Measurements from ENCODE around the gene SLC39A13. TPM values are rescaled to one million over a fixed set of nuclear protein-coding genes. Genes with fewer than 3 reads are reported as not detected.

SLC39A13 gene
- total RNA-seq, 2 donors from 2014 or later: 97.7 to 163 TPM

DNA sequence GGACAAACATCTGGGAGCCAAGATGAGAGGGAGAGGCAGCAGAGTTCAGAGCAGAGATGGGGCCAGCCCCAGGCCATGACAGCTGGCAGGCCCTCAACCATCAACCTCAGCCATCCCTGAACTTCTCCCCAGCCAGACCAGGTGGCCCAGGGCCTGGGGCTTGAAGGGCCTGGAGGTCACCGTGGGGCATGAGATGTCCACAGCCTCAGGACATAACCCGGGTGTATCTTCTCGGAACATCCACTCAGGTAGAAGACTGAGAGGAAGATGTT, 12.4 kb upstream of the SLC39A13 start:
- no peak for ATAC-seq (ENCODE audit: insufficient number of reproducible peaks, low FRiP score, low read depth)
- Histone ChIP-seq H3K27ac (peak overlapping the region in 1 of 2 donors; percentile 71), H3K4me1 (ENCODE audit: control insufficient read depth in 1 of 2, low read depth in 2 of 2) (peaks cover 10 to 14% of the 10 kb centered on the region in 2 donors), H3K9me3 (no peaks in the 10 kb centered on the region), H3K27me3 (replicated peaks; ENCODE audit: insufficient read depth) (no peaks in the 10 kb centered on the region), H3K4me3 (no peak overlapping the region), H3K36me3 (no peaks in the 10 kb centered on the region)
- no peak for DNase-seq (ENCODE audit: low spot score)
- TF ChIP-seq, protein P1, sequence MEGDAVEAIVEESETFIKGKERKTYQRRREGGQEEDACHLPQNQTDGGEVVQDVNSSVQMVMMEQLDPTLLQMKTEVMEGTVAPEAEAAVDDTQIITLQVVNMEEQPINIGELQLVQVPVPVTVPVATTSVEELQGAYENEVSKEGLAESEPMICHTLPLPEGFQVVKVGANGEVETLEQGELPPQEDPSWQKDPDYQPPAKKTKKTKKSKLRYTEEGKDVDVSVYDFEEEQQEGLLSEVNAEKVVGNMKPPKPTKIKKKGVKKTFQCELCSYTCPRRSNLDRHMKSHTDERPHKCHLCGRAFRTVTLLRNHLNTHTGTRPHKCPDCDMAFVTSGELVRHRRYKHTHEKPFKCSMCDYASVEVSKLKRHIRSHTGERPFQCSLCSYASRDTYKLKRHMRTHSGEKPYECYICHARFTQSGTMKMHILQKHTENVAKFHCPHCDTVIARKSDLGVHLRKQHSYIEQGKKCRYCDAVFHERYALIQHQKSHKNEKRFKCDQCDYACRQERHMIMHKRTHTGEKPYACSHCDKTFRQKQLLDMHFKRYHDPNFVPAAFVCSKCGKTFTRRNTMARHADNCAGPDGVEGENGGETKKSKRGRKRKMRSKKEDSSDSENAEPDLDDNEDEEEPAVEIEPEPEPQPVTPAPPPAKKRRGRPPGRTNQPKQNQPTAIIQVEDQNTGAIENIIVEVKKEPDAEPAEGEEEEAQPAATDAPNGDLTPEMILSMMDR (IDR thresholded peaks at IDR 0.05): no peak

- no peaks in the 10 kb centered on the region for H3K27me3 ChIP-seq (replicated peaks; ENCODE audit: insufficient read depth)
- H3K27ac ChIP-seq: no peak overlapping the region
- no peaks in the 10 kb centered on the region for H3K9me3 ChIP-seq
- DNase-seq (ENCODE audit: low spot score): no peak
- peaks cover 12 to 16% of the 10 kb centered on the region in 2 donors for H3K4me1 ChIP-seq (ENCODE audit: control insufficient read depth in 1 of 2, low read depth in 2 of 2)
- TF ChIP-seq, protein P1 (IDR thresholded peaks at IDR 0.05): no peak
- no peaks in the 10 kb centered on the region for H3K36me3 ChIP-seq
- H3K4me3 ChIP-seq: no peak overlapping the region
- ATAC-seq (ENCODE audit: insufficient number of reproducible peaks, low FRiP score, low read depth): no peak
Observed at GRCh38 chr11:47398011-47398410, 10.4 kb upstream of the SLC39A13 start.

DNA sequence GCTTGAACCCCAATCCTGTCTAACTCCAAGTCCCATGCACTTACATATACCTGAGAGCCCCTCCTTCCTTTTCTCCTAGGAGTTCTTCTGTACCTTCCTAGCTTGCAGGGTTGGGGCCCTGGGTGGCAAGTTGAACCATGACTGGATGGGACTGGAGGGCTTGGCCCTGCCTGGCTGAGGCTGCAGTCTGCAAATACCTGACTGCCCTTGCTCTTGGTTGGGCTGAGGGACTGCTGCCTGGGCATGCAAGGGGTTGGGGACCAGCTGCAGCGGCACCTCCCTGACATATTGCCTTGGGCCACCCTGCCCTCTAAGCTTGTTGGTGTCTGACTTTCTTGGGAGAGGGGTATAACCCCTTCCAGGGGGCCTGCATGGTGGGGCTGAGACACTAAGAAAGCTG, 9.8 kb upstream of the SLC39A13 start:
- Histone ChIP-seq H3K9me3 (no peaks in the 10 kb centered on the region), H3K4me3 (no peak overlapping the region), H3K27me3 (replicated peaks; ENCODE audit: insufficient read depth) (no peaks in the 10 kb centered on the region), H3K27ac (no peak overlapping the region), H3K4me1 (ENCODE audit: control insufficient read depth in 1 of 2, low read depth in 2 of 2) (peaks cover 12 to 16% of the 10 kb centered on the region in 2 donors), H3K36me3 (no peaks in the 10 kb centered on the region)
- TF ChIP-seq, protein P1 (IDR thresholded peaks at IDR 0.05): no peak
- ATAC-seq (ENCODE audit: insufficient number of reproducible peaks, low FRiP score, low read depth) (no peak), DNase-seq (ENCODE audit: low spot score) (no peak)

GRCh38 chr11:47399860-47400767, 8.3 kb upstream of the SLC39A13 start:
- TF ChIP-seq, protein P1 (IDR thresholded peaks at IDR 0.05): no peak
- H3K36me3 ChIP-seq: no peaks in the 10 kb centered on the region
- ATAC-seq (ENCODE audit: insufficient number of reproducible peaks, low FRiP score, low read depth) (peak; percentile 41), DNase-seq (ENCODE audit: low spot score) (no peak)
- no peaks in the 10 kb centered on the region for H3K9me3 ChIP-seq
- H3K4me3 ChIP-seq: peak overlapping the region; percentile 84
- H3K27me3 ChIP-seq (replicated peaks; ENCODE audit: insufficient read depth): no peaks in the 10 kb centered on the region
- H3K27ac ChIP-seq: peak overlapping the region; percentile 69 to 84
- peaks cover 12 to 16% of the 10 kb centered on the region in 2 donors for H3K4me1 ChIP-seq (ENCODE audit: control insufficient read depth in 1 of 2, low read depth in 2 of 2)

DNA sequence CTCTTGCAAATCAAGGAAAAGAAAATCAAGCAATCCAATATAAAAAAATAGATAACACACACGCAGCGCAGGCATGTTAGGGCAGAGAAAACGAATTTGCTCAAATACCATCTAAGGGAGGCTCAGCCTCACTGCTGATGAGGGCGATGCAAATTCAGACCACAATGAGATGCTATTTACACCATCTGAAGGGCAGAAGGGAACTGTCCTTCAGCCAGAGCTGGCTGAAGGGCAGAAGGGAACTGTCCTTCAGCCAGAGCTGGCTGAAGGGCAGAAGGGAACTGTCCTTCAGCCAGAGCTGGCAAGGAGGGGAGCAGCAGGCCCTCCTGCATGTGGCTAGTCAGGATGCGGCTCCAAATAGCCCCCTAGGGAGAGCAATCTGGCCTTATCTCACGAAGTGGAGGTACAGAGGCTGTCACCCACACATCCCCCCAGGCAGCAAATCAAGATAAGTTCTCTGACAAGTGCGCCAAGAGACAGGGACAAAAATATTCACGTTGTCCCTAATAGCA, 7.6 kb upstream of the SLC39A13 start:
- ATAC-seq (ENCODE audit: insufficient number of reproducible peaks, low FRiP score, low read depth) (no peak), DNase-seq (ENCODE audit: low spot score) (no peak)
- Histone ChIP-seq H3K27ac (peak overlapping the region; percentile 69 to 84), H3K4me3 (peak overlapping the region; percentile 84), H3K27me3 (replicated peaks; ENCODE audit: insufficient read depth) (no peaks in the 10 kb centered on the region), H3K4me1 (ENCODE audit: control insufficient read depth in 1 of 2, low read depth in 2 of 2) (peaks cover 12 to 16% of the 10 kb centered on the region in 2 donors), H3K36me3 (no peaks in the 10 kb centered on the region), H3K9me3 (no peaks in the 10 kb centered on the region)
- TF ChIP-seq, protein P1 (IDR thresholded peaks at IDR 0.05): no peak

Measured in thoracic aorta (tissue), 2 donors.